ENCODE data around the gene SMARCD3.

SMARCD3 gene

DNA sequence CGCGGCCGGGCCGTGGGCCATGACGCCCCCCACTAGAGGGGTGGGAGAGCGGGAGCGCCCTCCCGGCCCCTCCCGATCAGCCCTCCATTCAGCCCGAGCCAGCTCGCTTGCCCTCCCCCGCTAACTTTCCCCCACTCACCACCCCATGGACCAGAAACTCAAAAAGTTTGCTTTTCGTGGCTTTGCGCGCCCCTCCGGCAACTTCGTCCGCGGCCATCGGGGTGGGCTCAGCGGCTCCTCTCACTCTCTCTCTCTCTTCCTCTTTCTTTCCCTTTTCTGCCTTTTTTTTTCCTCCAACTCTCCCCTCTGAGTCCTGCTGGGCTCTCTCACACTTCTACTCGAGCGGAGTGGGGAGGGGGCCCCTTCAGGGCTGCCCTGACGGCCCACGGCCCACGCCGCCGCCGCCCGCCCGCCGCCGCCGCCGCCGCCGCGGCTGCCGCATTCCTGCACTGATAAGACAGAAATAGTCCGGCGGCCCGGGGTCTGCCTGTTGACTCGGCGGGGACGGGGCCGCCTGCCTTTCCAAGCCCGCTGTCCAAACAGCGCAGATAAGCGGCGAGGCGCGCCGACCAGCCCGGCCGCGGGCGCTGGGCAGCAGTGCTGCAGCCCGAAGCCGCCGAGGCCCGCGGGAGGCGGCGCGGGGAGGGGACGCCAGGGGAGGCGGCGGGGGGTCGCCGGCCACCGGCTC is at the start of gene SMARCD3:
Gene SMARCD3 (minus strand): TSS at position 349 of the 688 bp plus-strand sequence. CDS start 132 bp downstream, at position 217.
- DNase-seq, result peak; percentile 41

- no peak for DNase-seq
Observed at GRCh38 chr7:151296202-151296992, 47.9 kb upstream of the SMARCD3 start.

DNA sequence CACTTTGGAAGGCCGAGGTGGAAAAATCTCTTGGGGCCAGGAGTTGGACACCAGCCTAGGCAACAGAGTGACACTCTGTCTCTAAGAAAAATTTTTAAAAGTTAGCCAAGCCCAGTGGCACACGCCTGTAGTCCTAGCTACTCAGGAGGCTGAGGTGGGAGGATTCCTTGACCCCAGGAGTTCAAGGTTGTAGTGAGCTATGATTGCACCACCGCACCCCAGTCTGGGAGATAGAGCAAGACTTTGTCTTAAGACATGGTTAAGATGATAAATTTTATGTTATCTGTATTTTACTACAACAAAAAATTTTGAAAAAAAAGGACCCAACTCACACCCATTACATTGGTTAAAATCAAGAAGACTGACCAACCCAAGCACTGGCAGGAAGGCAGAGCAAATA is 44.4 kb upstream of the SMARCD3 start:
- no peak for DNase-seq

- no peak for DNase-seq
Observed at GRCh38 chr7:151291206-151291605, 42.7 kb upstream of the SMARCD3 start.

GRCh38 chr7:151290355-151290760 is 41.9 kb upstream of the SMARCD3 start:
- DNase-seq, result no peak

- DNase-seq, result no peak
Observed at GRCh38 chr7:151289891-151290290, 41.4 kb upstream of the SMARCD3 start.

- no peak for DNase-seq
Observed at GRCh38 chr7:151286148-151286547, 37.7 kb upstream of the SMARCD3 start.

DNA sequence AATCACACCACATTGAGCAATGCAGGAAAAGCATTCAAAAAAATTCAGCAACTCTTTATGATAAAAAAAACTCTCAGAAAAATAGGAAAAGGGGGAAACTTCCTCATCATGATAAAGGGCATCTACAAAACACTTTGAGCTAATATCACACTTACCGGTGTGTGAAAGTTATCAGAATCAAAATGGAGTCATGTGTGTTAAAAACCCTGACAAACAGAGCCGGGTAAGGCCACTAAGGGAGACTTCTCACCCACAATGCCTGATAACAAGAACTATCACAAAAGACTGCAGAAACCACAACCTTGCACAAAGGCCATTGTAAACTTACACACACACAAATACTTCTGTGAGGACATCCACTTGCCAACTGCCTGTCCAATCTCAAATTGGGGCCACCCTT is 34.8 kb upstream of the SMARCD3 start:
- no peak for DNase-seq

DNA sequence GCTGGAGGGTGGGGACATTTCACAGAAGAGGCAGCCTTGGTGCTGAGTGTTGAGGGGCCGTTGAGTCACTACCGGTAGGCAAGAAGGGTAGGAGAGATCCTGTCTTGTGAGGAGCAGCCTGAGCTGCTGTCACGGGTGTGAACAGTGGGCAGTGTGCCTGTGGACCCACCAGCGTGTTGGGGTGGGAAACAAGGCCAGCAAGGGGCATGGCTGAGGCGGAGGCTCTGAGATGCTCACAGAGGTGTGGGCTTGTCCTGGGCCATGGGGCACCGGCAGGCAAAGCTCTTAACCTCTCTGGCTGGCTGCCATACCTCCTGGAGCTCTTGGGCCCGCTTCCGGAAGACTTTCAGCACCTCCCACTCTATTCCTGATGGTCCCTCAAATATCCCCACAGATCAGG is 33.6 kb upstream of the SMARCD3 start:
- no peak for DNase-seq

DNA sequence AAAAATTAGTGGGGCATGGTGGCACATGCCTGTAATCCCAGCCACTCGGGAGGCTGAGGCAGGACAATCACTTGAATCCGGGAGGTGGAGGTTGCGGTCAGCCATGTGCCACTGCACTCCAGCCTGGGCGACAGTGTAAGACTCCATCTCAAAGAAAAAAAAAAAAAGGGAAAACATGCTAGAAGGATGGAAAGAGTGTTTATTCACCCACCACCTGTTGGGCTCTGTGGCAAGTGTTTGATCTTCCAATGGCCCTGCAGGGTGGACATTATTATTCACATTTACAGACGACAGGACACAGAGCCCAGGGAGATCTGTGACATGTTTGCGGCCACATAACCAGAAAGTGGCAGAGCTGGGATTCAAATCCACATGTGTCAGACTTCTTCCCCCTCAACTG is 33.2 kb upstream of the SMARCD3 start:
- no peak for DNase-seq

DNA sequence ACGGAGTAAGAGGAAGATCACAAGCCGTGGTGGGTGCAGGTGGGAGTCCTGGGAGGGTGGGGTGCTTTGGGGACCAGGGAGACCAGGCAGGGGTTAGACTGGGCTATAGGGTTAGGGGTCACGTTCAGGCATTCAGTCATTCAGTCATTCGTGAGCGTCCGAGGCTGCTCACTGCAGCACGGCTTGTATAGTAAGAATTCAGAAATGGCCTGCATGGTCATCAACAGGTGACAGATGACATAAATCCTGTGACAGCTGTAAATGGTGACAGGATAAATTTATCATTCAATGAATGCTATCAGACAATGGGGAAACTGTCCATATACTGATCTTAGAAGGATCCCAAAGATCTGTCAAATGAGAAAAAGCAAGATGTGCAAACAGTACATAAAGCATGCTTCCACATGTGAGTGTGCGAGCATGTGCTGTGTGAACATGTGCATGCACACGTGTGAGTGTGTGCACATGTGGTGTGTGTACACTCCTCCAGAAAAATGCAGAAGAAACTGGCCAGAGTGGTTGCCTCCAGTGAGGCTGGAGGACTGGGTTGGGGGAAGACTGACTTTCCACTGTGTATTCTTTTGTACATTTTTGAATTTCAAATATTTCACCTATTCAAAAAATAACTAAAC is 32.0 kb upstream of the SMARCD3 start:
- DNase-seq, result no peak

- DNase-seq, result no peak
Observed at GRCh38 chr7:151279868-151280267, 31.4 kb upstream of the SMARCD3 start.

GRCh38 chr7:151278949-151279348 is 30.5 kb upstream of the SMARCD3 start:
- no peak for DNase-seq

- DNase-seq, result no peak
Observed at GRCh38 chr7:151277631-151278030, 29.1 kb upstream of the SMARCD3 start.

DNA sequence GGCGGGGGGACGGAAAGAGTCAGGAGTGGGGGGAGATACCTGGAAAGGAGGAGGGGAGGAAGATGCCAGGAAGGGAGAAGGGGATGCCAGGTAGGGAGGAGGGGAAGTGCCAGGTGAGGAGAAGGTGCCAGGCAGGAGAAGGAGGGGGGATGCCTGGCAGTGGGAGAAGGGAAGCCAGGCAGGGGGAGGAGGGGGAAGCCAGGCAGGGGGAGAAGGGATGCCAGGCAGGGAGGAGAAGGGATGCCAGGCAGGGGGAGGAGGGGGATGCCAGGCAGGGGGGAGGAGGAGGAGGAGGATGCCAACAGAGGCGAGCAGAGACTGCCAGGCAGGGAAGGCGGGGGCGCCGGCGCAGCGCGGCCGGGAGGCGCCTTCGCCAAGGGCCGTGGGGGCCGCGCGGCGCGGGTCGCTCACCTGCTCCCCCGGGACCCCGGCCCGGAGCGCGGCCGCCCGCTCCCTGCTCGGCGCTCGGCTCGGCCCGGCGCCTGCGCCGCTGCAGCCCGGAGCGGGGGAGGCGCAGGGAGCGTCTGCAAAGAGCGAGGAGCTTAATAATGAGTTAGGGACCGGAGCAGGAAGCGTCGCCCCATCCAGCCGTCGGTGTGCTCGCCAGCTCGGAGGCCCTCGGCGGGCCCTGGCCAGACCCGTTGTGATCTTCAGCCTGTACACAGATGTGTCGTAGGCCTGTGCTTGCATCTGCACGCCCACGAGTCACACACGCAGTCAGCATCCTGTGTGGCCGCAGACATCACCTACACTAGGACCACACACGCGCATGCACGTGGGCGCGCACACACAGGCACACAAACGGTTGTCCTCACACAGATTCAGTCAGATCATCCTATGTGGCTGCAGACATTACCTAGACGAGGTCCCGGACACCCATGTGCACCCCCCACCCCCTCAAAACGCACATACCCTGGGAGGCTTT is 28.4 kb upstream of the SMARCD3 start:
- peak; percentile 64 for DNase-seq

DNA sequence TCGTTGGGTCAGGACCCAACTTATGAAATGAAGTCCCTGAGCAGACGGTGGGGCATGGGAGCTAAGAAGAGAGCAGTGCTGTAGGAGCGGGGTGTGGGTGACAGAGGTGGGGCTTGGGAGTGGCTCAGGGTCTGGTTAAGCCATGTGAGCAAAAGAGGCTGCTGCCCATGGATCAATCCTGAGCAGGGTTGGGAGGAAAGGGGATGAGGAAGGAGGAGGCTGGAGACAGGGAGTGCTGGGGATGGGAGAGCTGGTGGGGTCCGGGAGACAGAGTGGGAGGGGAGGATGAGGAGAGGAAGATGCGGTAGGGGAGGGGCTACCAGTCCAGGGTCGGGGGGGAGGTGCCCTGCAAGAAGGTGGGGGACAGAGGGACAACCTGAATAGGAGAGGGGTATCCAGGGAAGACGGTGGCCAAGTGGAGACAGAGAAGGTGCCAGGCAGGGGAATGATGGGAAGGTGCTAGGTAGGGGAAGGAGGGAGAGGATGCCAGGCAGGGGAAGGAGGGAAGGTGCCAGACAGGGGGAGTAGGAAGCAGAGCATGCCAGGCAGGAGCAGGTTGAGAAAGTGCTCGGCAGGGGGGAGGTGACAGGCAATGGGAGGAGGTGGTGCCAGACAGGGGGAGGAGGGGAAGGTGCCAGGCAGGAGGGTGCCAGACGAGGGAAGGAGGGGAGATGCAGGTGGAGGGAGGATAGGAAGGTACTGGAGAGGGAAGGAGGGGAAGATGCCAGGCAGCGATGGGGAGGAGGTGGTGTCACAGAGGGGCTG is 27.5 kb upstream of the SMARCD3 start:
- DNase-seq, result peak; percentile 13

GRCh38 chr7:151274936-151275812 is 26.7 kb upstream of the SMARCD3 start:
- no peak for DNase-seq

- no peak for DNase-seq
Observed at GRCh38 chr7:151274396-151274795, 25.9 kb upstream of the SMARCD3 start.

GRCh38 chr7:151273651-151274390 is 25.3 kb upstream of the SMARCD3 start:
- no peak for DNase-seq

- DNase-seq, result no peak
Observed at GRCh38 chr7:151272877-151273276, 24.4 kb upstream of the SMARCD3 start.

Measured in CD4-positive, alpha-beta T cell treated with Interleukin-21 for 1 hour (primary cell).